GM21825 (cell line): Measurements from ENCODE around the gene NOVA1.
"Not testable (repeated sequence)": the region's sequence is repeated elsewhere in the genome, so short reads cannot be mapped to it uniquely, and the experiment has no call there.

Source experiments
- ATAC-seq: cut with Tn5 transposase; IDR thresholded peaks from one replicate; pipeline ENCODE4 v1.9.1; 2021; ENCODE audit warnings: mild to moderate bottlenecking, moderate library complexity; ENCODE audit not compliant: unreplicated experiment

NOVA1 gene

DNA sequence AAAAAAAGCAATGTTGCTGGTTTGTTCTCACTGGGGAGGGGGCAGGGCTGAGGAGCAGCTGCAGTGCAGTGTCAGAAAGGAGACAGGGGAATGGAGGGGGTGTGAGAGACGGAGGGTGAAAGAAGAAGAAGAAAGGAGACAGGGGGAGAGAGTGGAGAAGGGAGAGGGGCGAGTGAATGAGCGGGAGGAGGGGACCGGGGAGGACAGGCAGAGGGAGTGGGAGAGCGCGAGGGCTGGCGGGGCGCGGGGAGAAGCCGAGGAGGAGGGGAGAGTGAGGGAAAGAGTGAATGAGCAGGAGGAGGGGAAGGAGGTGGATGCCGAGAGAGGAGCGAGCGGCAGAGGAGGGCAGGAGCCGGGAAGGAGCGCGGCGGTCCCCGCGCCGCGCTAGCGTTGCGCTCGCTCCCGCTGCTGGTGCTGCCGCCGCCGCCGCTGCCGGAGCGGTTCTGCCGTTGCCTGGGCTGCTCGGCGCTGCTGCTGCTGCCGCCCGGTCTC lies at the start of gene NOVA1:
NOVA1 (minus strand) TSS at position 445 of the 492 bp plus-strand sequence. CDS start 597 bp downstream, outside the sequence.
- no peak for ATAC-seq

- ATAC-seq, result not testable (repeated sequence)
Measured at GRCh38 chr14:26645057-26645456, 47.2 kb upstream of the NOVA1 start.

- ATAC-seq, result no peak
Measured at GRCh38 chr14:26636561-26636960, 38.7 kb upstream of the NOVA1 start.

- ATAC-seq, result not testable (repeated sequence)
Measured at GRCh38 chr14:26634946-26635345, 37.1 kb upstream of the NOVA1 start.

DNA sequence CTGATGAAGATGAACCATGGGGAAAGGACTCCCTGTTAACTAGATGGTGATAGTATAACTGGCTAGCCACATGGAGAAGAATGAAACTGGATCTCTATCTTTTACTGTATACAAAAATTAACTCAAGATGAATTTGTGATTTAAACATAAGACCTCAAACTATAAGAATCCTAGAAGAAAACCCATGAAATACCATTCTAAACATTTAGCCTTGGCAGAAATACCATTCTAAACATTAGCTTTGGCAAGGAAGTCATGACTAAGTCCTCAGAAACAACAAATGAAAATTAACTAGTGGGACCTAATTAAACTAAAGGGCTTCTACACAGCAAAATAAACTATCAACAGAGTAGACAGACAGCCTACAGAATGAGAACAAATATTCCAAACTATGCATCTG lies 28.4 kb upstream of the NOVA1 start:
- ATAC-seq, result no peak

GRCh38 chr14:26622611-26623010 lies 24.8 kb upstream of the NOVA1 start:
- no peak for ATAC-seq

DNA sequence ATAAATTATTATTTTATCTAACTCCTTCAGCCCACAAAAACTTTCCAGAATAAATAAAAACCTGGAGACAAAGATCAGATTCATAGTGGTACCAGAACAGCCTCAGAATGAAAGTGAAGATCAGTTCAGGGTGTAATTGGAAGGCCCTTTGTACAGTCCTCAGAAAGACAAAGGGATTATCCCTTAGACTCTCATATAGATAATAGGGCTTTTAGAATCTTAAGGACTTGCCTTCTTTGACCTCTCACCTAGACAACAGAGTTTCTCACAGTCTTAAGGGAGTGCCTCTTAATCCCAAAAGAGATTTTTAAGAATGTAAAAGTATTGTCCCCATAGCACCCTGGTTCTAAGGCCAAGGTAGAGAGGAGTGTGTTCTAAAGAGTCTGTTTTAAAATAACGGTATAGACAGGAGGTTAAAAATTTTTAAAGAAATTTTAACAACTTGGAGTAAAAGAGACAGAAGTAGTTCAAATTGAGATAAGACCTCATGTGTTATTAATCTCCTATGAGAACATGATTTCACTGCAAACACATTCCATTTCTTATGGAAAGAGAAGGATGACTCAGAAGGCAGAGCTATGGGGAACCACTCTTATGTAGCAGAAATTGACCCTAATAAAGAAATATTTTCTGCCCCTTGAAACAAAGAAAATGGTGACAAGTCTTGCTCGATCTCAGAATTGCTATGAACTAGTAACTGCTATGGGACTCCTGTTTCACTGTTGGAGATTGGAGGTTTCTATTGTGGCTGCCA lies 24.2 kb upstream of the NOVA1 start:
- no peak for ATAC-seq

GRCh38 chr14:26621364-26621763 lies 23.5 kb upstream of the NOVA1 start:
- ATAC-seq, result no peak

DNA sequence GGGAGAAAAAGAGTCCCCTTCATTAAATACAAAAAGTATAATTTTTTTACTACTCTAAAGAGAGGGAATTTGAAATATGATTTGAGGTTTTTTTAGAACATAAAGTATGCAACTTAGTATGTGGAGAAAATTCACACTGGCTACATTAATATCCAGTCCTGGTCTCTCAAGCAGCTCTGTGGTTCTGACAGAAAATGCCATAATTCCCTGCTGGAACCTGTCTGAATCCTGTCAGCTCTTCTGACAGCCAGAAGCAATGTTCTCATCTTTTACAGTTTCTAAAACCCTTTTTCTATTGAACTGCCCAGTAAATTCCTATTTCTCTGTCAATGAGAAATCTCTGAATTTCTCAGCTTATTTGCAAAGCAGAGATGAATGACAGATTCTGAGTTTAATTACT lies 13.4 kb upstream of the NOVA1 start:
- ATAC-seq, result no peak

GRCh38 chr14:26606729-26607312 lies 9.0 kb upstream of the NOVA1 start:
- no peak for ATAC-seq

DNA sequence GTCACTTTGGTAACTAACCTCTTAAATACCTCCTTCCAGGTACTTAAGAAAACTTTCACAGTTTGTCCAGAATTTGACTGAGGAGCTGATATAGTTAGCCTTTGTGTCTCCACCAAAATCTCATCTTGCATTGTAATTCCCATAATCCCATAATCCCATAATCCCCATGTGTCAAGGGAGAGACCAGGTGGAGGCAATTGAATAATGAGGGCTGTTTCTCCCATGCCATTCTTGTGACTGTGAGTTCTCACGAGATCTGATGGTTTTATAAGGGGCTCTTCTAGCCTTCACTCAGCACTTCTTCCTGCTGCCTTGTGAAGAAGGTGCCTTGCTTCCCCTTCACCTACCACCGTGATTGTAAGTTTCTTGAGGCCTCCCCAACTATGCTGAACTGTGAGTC lies 7.8 kb upstream of the NOVA1 start:
- ATAC-seq, result no peak

DNA sequence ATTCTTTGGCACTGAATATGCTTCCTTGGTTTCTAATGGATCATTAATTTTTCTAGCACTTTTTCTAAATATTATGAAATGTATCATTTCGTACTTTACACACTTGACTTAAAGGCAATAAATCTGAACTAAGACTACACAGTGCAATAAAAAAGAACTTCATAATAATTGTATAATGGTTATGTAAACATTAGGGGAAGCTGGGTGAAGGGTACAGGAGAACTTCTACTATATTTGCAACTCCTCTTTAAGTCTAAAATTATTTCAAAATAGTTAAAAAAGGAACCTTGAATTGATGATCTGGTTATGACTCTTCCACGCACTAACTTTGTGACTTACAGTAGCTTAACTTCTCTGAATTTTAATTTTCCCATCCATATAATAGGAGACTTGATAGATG lies 5.1 kb upstream of the NOVA1 start:
- no peak for ATAC-seq

- no peak for ATAC-seq
Measured at GRCh38 chr14:26601856-26602255, 4.0 kb upstream of the NOVA1 start.

GRCh38 chr14:26599291-26599690 lies 1.5 kb upstream of the NOVA1 start:
- ATAC-seq, result no peak

- no peak for ATAC-seq
Measured at GRCh38 chr14:26598672-26599131, 869 bp upstream of the NOVA1 start.

DNA sequence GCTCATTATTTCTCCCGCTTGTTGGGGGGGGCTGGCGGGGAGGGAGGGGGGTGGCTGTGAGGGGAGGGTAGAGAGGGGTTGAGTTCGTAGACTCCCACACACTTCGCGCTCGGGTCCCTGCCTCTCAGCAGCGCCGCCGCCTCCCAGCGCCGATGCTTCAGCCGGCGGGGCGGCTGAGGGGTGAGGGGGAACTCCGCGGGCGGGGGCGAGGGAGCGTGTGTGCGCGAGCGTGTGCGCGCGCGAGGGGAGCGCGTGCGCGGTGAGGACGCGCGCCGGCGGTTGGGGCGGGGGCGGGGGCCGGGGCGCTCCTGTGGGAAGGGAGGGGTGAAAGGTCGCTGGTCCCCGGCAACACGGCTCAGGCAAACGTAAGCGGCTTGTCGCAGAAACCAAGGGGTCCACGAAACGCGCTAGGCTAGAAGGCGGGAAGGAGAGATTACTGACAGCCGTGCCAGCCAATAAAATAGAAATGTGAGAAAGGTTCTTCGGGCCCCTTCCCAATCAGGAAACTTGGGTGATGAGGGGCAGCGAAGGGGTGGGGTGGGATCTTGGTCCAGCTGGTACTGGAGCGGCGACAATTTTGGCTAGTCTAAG lies 343 bp upstream of the NOVA1 start:
- ATAC-seq, result no peak

- ATAC-seq, result no peak
Measured at GRCh38 chr14:26597071-26597588, 703 bp downstream of the NOVA1 start.

GRCh38 chr14:26596543-26597061 lies 1.2 kb downstream of the NOVA1 start:
- ATAC-seq, result no peak

DNA sequence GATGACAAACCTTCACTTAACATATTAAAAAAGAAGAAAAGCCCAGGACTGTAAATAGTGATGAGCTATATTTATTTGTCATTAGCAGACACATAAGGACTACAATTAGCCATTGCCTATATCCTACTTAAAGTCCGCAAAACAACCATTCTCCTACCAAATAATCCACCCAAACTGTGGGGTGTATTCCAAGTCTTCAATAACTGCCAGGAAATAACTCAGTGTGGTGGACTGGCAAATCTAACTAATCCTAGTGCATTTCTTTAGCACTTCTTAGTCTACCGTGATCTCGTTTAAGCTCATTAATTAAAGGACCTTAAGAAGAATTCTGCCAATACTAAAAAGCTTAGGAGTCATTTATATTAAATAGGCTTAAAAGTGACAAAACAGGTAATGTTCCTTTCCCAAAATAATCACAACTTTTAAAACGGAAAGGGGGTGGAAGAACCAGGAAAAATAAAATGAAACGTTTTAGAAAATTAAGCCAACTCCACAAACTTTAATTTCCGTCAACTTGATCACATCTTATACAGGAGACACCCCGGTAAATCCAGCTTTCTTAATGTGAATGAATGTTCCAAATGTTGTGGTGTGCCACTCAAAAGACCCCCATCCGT lies 1.8 kb downstream of the NOVA1 start:
- ATAC-seq, result no peak

GRCh38 chr14:26594756-26595545 lies 2.9 kb downstream of the NOVA1 start:
- no peak for ATAC-seq
